ENCODE measurements around the gene OPCML.

The OPCML gene

DNA sequence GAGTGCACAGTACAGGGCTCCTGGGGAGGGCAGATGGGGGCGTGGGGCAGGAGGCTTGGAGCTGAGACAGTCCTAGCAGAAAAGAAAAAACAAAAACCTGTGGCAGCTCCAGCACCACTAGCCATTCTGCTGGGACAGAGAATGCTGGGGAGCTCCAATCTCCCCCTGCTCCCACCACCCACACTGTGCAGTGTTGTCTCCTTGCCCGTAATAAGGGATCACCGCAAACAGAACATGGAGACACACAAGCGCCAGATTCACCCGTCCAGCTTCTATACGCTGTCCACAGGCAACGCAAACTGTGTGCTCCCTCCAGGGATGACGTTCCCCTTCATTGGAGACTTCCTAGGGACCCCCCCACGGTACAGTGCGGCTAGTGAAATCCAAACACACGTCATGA is 31.4 kb downstream of the OPCML start:
- H3K27ac ChIP-seq (replicated peaks) = no peak overlapping the region
- H3K27me3 ChIP-seq (ENCODE audit: insufficient read depth, poor library complexity, severe bottlenecking) = no peaks in the 10 kb centered on the region
- TF ChIP-seq GABPA (IDR thresholded peaks at IDR 0.05; ENCODE audit: low read depth) = no peak
- no peak for TF ChIP-seq POLR2AphosphoS5 (IDR thresholded peaks at IDR 0.05; ENCODE audit: low read depth)
- no peak for TF ChIP-seq SPI1 (IDR thresholded peaks at IDR 0.05; ENCODE audit: borderline replicate concordance, low read depth)
- TF ChIP-seq, protein P1, sequence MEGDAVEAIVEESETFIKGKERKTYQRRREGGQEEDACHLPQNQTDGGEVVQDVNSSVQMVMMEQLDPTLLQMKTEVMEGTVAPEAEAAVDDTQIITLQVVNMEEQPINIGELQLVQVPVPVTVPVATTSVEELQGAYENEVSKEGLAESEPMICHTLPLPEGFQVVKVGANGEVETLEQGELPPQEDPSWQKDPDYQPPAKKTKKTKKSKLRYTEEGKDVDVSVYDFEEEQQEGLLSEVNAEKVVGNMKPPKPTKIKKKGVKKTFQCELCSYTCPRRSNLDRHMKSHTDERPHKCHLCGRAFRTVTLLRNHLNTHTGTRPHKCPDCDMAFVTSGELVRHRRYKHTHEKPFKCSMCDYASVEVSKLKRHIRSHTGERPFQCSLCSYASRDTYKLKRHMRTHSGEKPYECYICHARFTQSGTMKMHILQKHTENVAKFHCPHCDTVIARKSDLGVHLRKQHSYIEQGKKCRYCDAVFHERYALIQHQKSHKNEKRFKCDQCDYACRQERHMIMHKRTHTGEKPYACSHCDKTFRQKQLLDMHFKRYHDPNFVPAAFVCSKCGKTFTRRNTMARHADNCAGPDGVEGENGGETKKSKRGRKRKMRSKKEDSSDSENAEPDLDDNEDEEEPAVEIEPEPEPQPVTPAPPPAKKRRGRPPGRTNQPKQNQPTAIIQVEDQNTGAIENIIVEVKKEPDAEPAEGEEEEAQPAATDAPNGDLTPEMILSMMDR (IDR thresholded peaks at IDR 0.05; ENCODE audit: insufficient read depth, low read length) = no peak
- TF ChIP-seq REST (IDR thresholded peaks at IDR 0.05; ENCODE audit: insufficient replicate concordance, low read depth) = no peak
- H3K4me3 ChIP-seq (replicated peaks; ENCODE audit: insufficient read depth, low read length) = no peak overlapping the region
- no peak for DNase-seq (ENCODE audit: low read depth in 1 of 2, low spot score in 1 of 2)

DNA sequence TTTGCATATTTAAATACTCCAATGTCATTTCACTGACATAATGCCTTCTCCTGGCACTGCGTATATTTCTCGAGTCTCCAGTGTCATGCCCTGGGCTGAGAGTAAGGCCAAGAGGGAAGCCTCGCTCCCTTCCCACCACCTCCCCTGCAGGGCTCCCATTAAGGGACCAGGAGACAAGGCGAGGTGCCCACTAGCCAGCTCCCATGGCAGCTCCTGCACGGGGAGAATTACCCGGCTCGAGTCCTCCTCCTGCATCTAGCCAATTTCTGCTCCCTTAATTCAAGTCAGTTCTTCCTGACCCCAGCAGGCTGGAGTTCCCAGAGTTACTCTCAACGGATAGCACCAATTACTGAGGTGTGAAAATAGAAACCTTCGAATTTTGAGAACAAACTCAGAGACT is 31.9 kb downstream of the OPCML start:
- no peak for DNase-seq (ENCODE audit: low read depth in 1 of 2, low spot score in 1 of 2)
- TF ChIP-seq GABPA (IDR thresholded peaks at IDR 0.05; ENCODE audit: low read depth) = no peak
- TF ChIP-seq SPI1 (IDR thresholded peaks at IDR 0.05; ENCODE audit: borderline replicate concordance, low read depth) = no peak
- TF ChIP-seq POLR2AphosphoS5 (IDR thresholded peaks at IDR 0.05; ENCODE audit: low read depth) = no peak
- TF ChIP-seq, protein P1 (IDR thresholded peaks at IDR 0.05; ENCODE audit: insufficient read depth, low read length) = no peak
- TF ChIP-seq REST (IDR thresholded peaks at IDR 0.05; ENCODE audit: insufficient replicate concordance, low read depth) = no peak

DNA sequence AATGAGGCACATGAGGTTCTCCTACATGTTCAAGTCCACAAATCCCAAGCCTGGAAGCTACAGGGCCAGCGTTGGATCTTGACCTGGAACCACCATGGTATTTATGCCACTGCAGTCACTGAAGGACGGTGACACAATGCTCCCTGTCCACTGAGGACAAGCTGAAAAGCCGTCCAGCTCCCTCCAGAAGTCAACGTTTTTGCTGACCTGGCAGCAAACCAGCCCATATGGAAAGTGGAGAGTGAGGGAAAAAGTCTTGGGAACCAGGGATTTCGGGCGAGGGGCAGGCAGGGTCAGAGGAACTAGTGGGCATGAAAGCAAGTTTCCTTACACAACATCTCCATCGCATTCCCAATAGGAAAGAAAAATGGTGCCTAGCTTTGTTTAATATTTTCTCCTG is 33.3 kb downstream of the OPCML start:
- no peak overlapping the region for H3K4me3 ChIP-seq (replicated peaks; ENCODE audit: insufficient read depth, low read length)
- no peak overlapping the region for H3K27ac ChIP-seq (replicated peaks)
- no peaks in the 10 kb centered on the region for H3K27me3 ChIP-seq (ENCODE audit: insufficient read depth, poor library complexity, severe bottlenecking)
- TF ChIP-seq POLR2AphosphoS5 (IDR thresholded peaks at IDR 0.05; ENCODE audit: low read depth) (no peak), GABPA (IDR thresholded peaks at IDR 0.05; ENCODE audit: low read depth) (no peak), REST (IDR thresholded peaks at IDR 0.05; ENCODE audit: insufficient replicate concordance, low read depth) (no peak), SPI1 (IDR thresholded peaks at IDR 0.05; ENCODE audit: borderline replicate concordance, low read depth) (no peak)
- TF ChIP-seq, protein P1 (IDR thresholded peaks at IDR 0.05; ENCODE audit: insufficient read depth, low read length) = no peak
- DNase-seq (ENCODE audit: low read depth in 1 of 2, low spot score in 1 of 2) = no peak

More for the DNA sequence above, 31.9 kb downstream of the OPCML start:
- no peak overlapping the region for H3K27ac ChIP-seq (replicated peaks)
- H3K27me3 ChIP-seq (ENCODE audit: insufficient read depth, poor library complexity, severe bottlenecking) = no peaks in the 10 kb centered on the region
- H3K4me3 ChIP-seq (replicated peaks; ENCODE audit: insufficient read depth, low read length) = no peak overlapping the region

All from HL-60 (cell line).